Panc1 (cell line): ENCODE data around the gene RPH3AL.

Source experiments
- POLR2AphosphoS5 ChIP-seq: IDR thresholded peaks from 2 replicates; pipeline ENCODE4 v1.6.1; 2012; ENCODE audit warnings: mild to moderate bottlenecking, low read depth, low read length, moderate library complexity
- SIN3A ChIP-seq: IDR thresholded peaks from 2 replicates; pipeline ENCODE4 v1.6.1; 2012; ENCODE audit warnings: low read depth, mild to moderate bottlenecking, low read length, moderate library complexity, borderline replicate concordance; ENCODE audit not compliant: insufficient read depth
- TCF7L2 ChIP-seq: IDR thresholded peaks from 2 replicates; pipeline ENCODE4 v1.6.1; 2011; ENCODE audit warnings: mild to moderate bottlenecking, low read depth, low read length, inconsistent platforms
- TF ChIP-seq, protein P1 (sequence below): fragments of 450-650 bp; IDR thresholded peaks from 2 replicates; pipeline ENCODE4 v1.5.1; 2017; ENCODE audit warnings: mild to moderate bottlenecking
- TF ChIP-seq, protein P2 (sequence below), 2 experiments: IDR thresholded peaks; 2 replicates each; pipeline ENCODE4 v1.6.1; 2011 to 2012; ENCODE audit warnings: low read depth in 2 of 2, control low read depth in 1 of 2, low read length in 1 of 2, mild to moderate bottlenecking in 1 of 2, moderate library complexity in 1 of 2; ENCODE audit not compliant: insufficient read depth in 1 of 2

DNA sequence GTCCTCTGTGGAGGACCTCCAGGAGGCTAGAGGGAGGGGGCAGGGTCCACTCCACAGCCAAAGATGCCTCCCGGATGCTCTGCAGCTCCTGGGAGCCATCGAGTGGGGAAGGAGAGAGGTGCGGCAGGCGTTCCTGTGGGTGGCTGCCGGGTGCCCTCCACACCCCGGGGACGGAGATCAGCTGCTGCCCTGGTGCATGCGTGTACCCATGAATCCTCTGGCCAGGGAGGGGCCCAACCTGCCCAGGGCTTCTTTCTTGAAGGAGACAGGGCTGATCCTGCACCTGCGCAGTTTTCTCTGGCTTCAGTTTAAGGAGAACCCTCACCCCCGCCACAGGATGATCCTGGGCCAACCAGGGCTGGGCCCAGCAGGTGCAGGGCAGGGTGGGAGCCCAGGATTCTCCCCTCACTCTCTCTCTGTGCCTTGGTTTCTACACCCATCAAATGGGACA is 137.7 kb downstream of the RPH3AL start:
- TF ChIP-seq, protein P1, sequence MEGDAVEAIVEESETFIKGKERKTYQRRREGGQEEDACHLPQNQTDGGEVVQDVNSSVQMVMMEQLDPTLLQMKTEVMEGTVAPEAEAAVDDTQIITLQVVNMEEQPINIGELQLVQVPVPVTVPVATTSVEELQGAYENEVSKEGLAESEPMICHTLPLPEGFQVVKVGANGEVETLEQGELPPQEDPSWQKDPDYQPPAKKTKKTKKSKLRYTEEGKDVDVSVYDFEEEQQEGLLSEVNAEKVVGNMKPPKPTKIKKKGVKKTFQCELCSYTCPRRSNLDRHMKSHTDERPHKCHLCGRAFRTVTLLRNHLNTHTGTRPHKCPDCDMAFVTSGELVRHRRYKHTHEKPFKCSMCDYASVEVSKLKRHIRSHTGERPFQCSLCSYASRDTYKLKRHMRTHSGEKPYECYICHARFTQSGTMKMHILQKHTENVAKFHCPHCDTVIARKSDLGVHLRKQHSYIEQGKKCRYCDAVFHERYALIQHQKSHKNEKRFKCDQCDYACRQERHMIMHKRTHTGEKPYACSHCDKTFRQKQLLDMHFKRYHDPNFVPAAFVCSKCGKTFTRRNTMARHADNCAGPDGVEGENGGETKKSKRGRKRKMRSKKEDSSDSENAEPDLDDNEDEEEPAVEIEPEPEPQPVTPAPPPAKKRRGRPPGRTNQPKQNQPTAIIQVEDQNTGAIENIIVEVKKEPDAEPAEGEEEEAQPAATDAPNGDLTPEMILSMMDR: no peak
- TF ChIP-seq TCF7L2 (no peak), POLR2AphosphoS5 (no peak), SIN3A (no peak)
- TF ChIP-seq, protein P2, sequence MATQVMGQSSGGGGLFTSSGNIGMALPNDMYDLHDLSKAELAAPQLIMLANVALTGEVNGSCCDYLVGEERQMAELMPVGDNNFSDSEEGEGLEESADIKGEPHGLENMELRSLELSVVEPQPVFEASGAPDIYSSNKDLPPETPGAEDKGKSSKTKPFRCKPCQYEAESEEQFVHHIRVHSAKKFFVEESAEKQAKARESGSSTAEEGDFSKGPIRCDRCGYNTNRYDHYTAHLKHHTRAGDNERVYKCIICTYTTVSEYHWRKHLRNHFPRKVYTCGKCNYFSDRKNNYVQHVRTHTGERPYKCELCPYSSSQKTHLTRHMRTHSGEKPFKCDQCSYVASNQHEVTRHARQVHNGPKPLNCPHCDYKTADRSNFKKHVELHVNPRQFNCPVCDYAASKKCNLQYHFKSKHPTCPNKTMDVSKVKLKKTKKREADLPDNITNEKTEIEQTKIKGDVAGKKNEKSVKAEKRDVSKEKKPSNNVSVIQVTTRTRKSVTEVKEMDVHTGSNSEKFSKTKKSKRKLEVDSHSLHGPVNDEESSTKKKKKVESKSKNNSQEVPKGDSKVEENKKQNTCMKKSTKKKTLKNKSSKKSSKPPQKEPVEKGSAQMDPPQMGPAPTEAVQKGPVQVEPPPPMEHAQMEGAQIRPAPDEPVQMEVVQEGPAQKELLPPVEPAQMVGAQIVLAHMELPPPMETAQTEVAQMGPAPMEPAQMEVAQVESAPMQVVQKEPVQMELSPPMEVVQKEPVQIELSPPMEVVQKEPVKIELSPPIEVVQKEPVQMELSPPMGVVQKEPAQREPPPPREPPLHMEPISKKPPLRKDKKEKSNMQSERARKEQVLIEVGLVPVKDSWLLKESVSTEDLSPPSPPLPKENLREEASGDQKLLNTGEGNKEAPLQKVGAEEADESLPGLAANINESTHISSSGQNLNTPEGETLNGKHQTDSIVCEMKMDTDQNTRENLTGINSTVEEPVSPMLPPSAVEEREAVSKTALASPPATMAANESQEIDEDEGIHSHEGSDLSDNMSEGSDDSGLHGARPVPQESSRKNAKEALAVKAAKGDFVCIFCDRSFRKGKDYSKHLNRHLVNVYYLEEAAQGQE (IDR thresholded peaks at IDR 0.05; ENCODE audit: insufficient read depth in 1 of 2, low read depth in 2 of 2, low read length in 1 of 2): no peak
